GM23248 (cell line): ENCODE results near the gene AGAP1.

Experiments
- EZH2 ChIP-seq: fragments of 200-600 bp; sonication (generic); IDR thresholded peaks from 2 replicates; pipeline ENCODE4 v1.6.1; 2018; ENCODE audit warnings: antibody characterized with exemption, mild to moderate bottlenecking; ENCODE audit not compliant: insufficient read depth, poor library complexity, severe bottlenecking
- EZH2phosphoT487 ChIP-seq: fragments of 200-600 bp; sonication (generic); IDR thresholded peaks from 2 replicates; pipeline ENCODE4 v1.6.1; 2018; ENCODE audit warnings: antibody characterized with exemption, moderate library complexity, mild to moderate bottlenecking, low read depth; ENCODE audit not compliant: insufficient read depth

- no peak for TF ChIP-seq EZH2
- no peak for TF ChIP-seq EZH2phosphoT487
These were observed 251.8 kb downstream of the AGAP1 start for GRCh38 chr2:235745597-235745996.
